ENCODE data around the gene ALPG. TPM values are rescaled to one million over a fixed set of nuclear protein-coding genes. Genes with fewer than 3 reads are reported as not detected.
"Not testable (repeated sequence)": the region's sequence is repeated elsewhere in the genome, so short reads cannot be mapped to it uniquely, and the experiment has no call there.

ALPG gene
- polyA plus RNA-seq, 1 donor (not counting 4 experiments of a cell fraction or from before 2014, with no cell fraction given): not detected

GRCh38 chr2:232365621-232366321, 40.9 kb upstream of the ALPG start:
- TF ChIP-seq CTCF (optimal IDR thresholded peaks at IDR 0.05 in 1 of 3, IDR thresholded peaks at IDR 0.05 in 1 of 3, conservative IDR thresholded peaks at IDR 0.05 in 1 of 3; ENCODE audit: extremely low read depth in 1 of 3, insufficient read depth in 2 of 3, low read length in 3 of 3) (peak; percentile 19 to 74 (median 47)), EZH2 (IDR thresholded peaks at IDR 0.05; ENCODE audit: low read length) (no peak)
- Histone ChIP-seq H3K79me2 (ENCODE audit: control insufficient read depth, insufficient read depth, low read length) (no peaks in the 10 kb centered on the region), H3K4me2 (ENCODE audit: control insufficient read depth, extremely low read depth, insufficient read depth, low read depth, low read length) (no peak overlapping the region), H3K9me1 (ENCODE audit: control insufficient read depth, extremely low read depth, insufficient read depth, low read length) (no peaks in the 10 kb centered on the region), H3K36me3 (ENCODE audit: control insufficient read depth in 2 of 2, extremely low read depth in 1 of 2, insufficient read depth in 2 of 2, low read length in 2 of 2) (no peaks in the 10 kb centered on the region), H3K27ac (ENCODE audit: control insufficient read depth, insufficient read depth, low read length) (no peak overlapping the region), H3K9me3 (ENCODE audit: control insufficient read depth, low read depth, low read length) (no peaks in the 10 kb centered on the region), H3K4me1 (ENCODE audit: control insufficient read depth, extremely low read depth, insufficient read depth, low read length) (no peaks in the 10 kb centered on the region), H3K27me3 (ENCODE audit: control insufficient read depth, extremely low read depth, insufficient read depth, low read length) (peaks cover 3% of the 10 kb centered on the region), H3K9ac (ENCODE audit: control insufficient read depth, extremely low read depth, insufficient read depth, low read length) (no peak overlapping the region), H4K20me1 (ENCODE audit: control insufficient read depth, extremely low read depth, insufficient read depth, low read length) (no peaks in the 10 kb centered on the region), H3K4me3 (ENCODE audit: control insufficient read depth in 2 of 3, extremely low read depth in 1 of 3, insufficient read depth in 2 of 3, low read depth in 1 of 3, low read length in 3 of 3) (no peak overlapping the region), H2AFZ (ENCODE audit: control insufficient read depth, low read length) (no peak overlapping the region)
- no peak for DNase-seq (ENCODE audit: low read depth, low spot score)
- dilution Hi-C loops (cut with MboI; ENCODE audit: extremely low pct_ligation_motif_present, low sequenced_read_pairs): no loop called here
- FAIRE-seq: no peak

GRCh38 chr2:232366461-232366860, 40.2 kb upstream of the ALPG start:
- DNase-seq (ENCODE audit: low read depth, low spot score); H3K79me2 ChIP-seq (ENCODE audit: control insufficient read depth, insufficient read depth, low read length); H4K20me1 ChIP-seq (ENCODE audit: control insufficient read depth, extremely low read depth, insufficient read depth, low read length); FAIRE-seq; H3K4me2 ChIP-seq (ENCODE audit: control insufficient read depth, extremely low read depth, insufficient read depth, low read depth, low read length); H3K9me3 ChIP-seq (ENCODE audit: control insufficient read depth, low read depth, low read length); H3K36me3 ChIP-seq (ENCODE audit: control insufficient read depth in 2 of 2, extremely low read depth in 1 of 2, insufficient read depth in 2 of 2, low read length in 2 of 2); H3K27ac ChIP-seq (ENCODE audit: control insufficient read depth, insufficient read depth, low read length); dilution Hi-C loops (cut with MboI; ENCODE audit: extremely low pct_ligation_motif_present, low sequenced_read_pairs); H3K9ac ChIP-seq (ENCODE audit: control insufficient read depth, extremely low read depth, insufficient read depth, low read length); H3K9me1 ChIP-seq (ENCODE audit: control insufficient read depth, extremely low read depth, insufficient read depth, low read length); H2AFZ ChIP-seq (ENCODE audit: control insufficient read depth, low read length); H3K4me1 ChIP-seq (ENCODE audit: control insufficient read depth, extremely low read depth, insufficient read depth, low read length); H3K4me3 ChIP-seq (ENCODE audit: control insufficient read depth in 2 of 3, extremely low read depth in 1 of 3, insufficient read depth in 2 of 3, low read depth in 1 of 3, low read length in 3 of 3); H3K27me3 ChIP-seq (ENCODE audit: control insufficient read depth, extremely low read depth, insufficient read depth, low read length): not testable (repeated sequence)

- FAIRE-seq (no peak), DNase-seq (ENCODE audit: low read depth, low spot score) (no peak)
- Histone ChIP-seq H3K9me1 (ENCODE audit: control insufficient read depth, extremely low read depth, insufficient read depth, low read length) (no peaks in the 10 kb centered on the region), H3K36me3 (ENCODE audit: control insufficient read depth in 2 of 2, extremely low read depth in 1 of 2, insufficient read depth in 2 of 2, low read length in 2 of 2) (no peaks in the 10 kb centered on the region), H3K9me3 (ENCODE audit: control insufficient read depth, low read depth, low read length) (no peaks in the 10 kb centered on the region), H3K79me2 (ENCODE audit: control insufficient read depth, insufficient read depth, low read length) (no peaks in the 10 kb centered on the region), H3K4me2 (ENCODE audit: control insufficient read depth, extremely low read depth, insufficient read depth, low read depth, low read length) (no peak overlapping the region), H3K27me3 (ENCODE audit: control insufficient read depth, extremely low read depth, insufficient read depth, low read length) (peaks cover 3% of the 10 kb centered on the region), H3K9ac (ENCODE audit: control insufficient read depth, extremely low read depth, insufficient read depth, low read length) (no peak overlapping the region), H3K27ac (ENCODE audit: control insufficient read depth, insufficient read depth, low read length) (no peak overlapping the region), H3K4me1 (ENCODE audit: control insufficient read depth, extremely low read depth, insufficient read depth, low read length) (no peaks in the 10 kb centered on the region), H2AFZ (ENCODE audit: control insufficient read depth, low read length) (no peak overlapping the region), H4K20me1 (ENCODE audit: control insufficient read depth, extremely low read depth, insufficient read depth, low read length) (no peaks in the 10 kb centered on the region), H3K4me3 (ENCODE audit: control insufficient read depth in 2 of 3, extremely low read depth in 1 of 3, insufficient read depth in 2 of 3, low read depth in 1 of 3, low read length in 3 of 3) (no peak overlapping the region)
- dilution Hi-C loops (cut with MboI; ENCODE audit: extremely low pct_ligation_motif_present, low sequenced_read_pairs): no loop called here
- TF ChIP-seq EZH2 (IDR thresholded peaks at IDR 0.05; ENCODE audit: low read length): no peak
- no peak for TF ChIP-seq CTCF (optimal IDR thresholded peaks at IDR 0.05 in 1 of 3, IDR thresholded peaks at IDR 0.05 in 1 of 3, conservative IDR thresholded peaks at IDR 0.05 in 1 of 3; ENCODE audit: extremely low read depth in 1 of 3, insufficient read depth in 2 of 3, low read length in 3 of 3)
Observed at GRCh38 chr2:232367016-232367415, 39.6 kb upstream of the ALPG start.
